ENCODE results near the gene USP15. TPM values are rescaled to one million over a fixed set of nuclear protein-coding genes. Genes with fewer than 3 reads are reported as not detected.
"Not testable (repeated sequence)": the region's sequence is repeated elsewhere in the genome, so short reads cannot be mapped to it uniquely, and the experiment has no call there.

The USP15 gene
- total RNA-seq, 1 donor from 2014 or later: 35.1 TPM

DNA sequence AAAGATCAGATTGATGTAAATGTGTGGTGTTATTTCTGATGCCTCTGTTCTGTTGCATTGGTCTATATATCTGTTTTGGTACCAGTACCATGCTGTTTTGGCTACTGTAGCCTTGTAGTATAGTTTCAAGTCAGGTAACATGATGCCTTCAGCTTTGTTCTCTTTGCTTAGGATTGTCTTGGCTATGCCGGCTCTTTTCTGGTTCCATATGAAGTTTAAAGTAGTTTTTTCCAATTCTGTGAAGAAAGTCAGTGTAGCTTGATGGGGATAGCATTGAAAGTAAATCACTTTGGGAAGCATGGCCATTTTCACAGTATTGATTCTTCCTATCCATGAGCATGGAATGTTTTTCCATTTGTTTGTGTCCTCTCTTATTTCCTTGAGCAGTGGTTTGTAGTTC lies 105.6 kb downstream of the USP15 start:
- DNase-seq (ENCODE audit: extremely low read depth, low read depth, low spot score): not testable (repeated sequence)

DNA sequence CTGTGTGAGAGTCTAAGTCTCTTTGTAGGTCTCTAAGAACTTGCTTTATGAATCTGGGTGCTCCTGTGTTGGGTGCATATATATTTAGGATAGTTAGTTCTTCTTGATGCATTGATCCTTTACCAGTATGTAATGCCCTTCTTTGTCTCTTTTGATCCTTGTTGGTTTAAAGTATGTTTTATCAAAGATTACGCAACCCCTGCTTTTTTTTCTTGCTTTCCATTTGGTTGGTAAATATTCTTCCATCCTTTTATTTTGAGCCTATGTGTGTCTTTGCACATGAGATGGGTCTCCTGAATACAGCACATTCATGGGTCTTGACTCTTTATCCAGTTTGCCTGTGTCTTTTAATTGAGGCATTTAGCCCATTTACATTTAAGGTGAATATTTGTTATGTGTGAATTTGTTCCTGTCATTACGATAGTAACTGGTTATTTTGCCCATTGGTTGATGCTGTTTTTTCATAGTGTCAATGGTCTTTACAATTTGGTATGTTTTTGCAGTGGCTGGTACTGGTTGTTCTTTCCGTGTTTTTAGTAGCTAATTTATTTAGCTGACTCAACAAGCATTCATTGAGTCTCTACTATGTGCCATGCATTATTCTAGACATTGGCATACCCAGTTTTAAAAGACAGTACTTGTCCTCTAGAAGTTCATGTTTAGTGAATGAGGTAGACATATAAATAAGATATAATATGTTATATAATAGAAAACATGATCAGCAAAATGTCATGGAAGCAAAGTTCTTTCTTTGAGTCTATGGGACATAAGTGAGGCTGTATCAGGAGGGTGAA lies 108.4 kb downstream of the USP15 start:
- not testable (repeated sequence) for DNase-seq (ENCODE audit: extremely low read depth, low read depth, low spot score)

DNA sequence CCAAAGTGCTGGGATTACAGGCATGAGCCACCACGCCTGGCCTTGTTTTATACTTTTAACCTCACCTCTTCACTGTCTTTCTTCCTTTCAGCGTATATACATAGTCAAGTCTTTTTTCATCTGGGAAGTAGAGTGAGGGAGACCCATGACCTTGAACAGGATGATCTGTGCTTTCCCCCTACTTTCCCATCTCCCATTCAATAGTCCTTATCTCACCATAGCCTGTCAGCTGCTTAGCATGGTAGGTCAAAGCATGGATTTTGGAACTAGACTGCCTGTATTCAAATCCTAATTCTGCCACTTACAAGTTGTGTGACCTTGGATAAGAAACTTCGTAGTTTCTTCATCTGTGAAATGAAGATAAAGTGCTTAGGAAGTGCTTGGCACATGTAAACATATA lies 110.0 kb downstream of the USP15 start:
- DNase-seq (ENCODE audit: extremely low read depth, low read depth, low spot score): no peak

DNA sequence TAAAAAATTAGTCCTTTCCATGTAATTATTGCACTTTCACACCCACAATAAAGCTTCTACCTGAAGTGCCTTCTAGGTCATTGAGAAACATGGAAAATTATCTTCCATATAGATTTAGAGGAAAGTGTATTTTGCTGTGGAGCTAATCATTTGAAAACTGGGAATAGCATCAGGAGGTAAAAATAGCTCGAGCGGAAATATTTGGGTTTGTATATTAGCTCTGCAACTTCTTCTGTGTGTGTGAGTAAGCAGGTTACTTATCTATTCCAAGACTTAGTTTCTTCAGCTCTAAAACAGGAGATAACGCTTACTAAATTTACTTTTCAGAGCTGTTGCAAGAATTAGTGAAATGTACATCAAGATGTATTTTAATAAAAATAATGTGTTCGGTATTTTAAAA lies 111.5 kb downstream of the USP15 start:
- no peak for DNase-seq (ENCODE audit: extremely low read depth, low read depth, low spot score)

DNA sequence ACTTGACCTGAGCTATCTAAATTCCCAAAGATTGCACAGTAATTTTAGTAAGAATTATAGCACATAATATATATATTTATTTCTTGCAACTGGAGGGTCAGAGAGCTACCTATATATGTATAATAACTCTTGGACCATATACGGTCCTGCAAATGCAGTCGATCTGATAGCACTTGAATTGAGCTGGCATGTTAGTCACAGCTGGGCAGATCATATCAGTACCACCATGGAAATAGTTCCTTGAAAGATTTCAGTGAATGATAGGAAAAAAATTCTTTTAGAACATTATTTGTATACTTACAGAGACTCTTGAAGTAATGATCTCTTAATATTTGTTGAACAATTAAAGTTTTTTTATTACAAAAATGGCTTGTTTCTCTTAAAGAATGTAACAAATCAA lies 111.9 kb downstream of the USP15 start:
- no peak for DNase-seq (ENCODE audit: extremely low read depth, low read depth, low spot score)

DNA sequence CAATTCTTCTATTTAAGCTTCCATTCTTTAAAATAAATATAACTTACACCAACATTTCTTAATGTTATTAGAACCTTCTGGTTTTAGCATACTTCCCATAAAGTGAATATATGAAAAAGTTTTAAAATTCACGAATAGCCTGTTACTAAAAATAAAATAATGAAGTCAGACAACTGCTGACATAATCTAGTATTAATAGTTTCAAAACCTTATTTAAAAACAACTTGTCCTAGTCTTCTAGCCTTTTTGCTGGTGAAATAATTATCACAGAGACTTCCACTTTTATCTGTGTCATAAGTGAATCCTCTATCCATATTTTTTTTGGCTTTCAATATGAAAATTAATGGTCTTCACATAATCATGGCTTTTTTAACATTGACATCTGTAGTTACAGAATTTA lies 112.6 kb downstream of the USP15 start:
- no peak for DNase-seq (ENCODE audit: extremely low read depth, low read depth, low spot score)

DNA sequence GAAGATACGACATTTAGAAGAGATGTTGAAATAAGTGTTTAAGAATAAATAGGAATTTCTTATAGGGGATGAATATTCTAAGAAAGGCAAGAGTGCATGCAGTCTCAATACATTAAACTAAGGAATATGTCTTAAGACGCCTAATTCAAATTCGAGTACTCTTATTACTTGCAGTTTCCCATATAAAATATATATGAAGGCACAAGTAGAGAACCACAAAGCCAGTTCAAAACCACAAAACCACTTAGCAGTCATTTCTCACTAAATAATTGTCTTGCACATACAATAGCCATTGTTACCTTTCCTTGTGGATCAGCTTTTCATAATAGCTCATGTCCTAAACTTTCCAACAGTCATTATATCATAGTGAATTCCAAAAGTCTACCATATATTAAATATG lies 115.4 kb downstream of the USP15 start:
- DNase-seq (ENCODE audit: extremely low read depth, low read depth, low spot score): no peak

DNA sequence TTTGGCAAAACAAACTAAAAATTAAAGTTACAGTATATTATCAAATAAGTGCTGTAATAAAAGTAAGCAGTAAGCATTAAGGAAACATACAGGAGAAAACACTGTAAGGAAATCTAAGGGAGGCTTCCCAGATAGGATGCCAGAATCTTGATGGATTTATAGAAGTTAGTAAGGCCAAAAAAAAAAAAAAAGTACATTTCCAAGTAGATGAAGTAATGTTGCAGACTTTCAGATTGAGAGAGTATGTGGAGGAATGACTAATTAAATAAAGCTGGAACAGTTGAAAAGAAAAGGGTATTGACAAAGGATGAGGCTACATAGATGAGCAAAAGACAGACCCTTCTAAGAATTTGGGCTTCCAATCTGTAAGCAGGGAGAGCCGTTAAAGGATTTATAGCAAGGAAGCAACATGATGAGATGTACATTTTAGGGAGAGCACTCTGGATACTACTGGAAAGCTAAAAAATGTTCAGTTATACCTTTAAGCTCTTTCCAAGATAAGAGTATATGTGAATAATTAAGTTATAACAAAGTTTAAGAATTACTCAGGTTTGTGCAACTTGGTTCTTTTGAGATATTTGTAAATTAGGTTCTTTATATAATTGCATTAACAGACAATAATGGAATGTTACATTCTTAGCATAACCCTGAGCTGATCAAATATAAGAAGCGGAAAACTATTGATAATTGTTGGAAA lies 119.0 kb downstream of the USP15 start:
- DNase-seq (ENCODE audit: extremely low read depth, low read depth, low spot score): no peak

DNA sequence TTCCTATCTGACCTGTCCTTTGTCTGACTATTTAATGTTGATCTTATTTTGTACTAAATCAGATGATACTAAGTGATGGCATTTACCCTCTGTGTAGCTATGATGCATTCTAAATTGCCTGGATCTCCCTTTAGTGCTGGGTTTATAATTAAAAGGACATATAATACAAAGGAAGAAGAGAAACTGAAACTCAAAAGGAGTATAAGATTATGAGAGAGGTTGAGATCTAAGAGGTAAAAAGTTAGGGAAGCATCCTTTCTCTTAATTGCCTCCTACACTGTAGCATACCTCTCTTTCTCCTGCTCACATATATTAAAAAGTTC lies 119.5 kb downstream of the USP15 start:
- DNase-seq (ENCODE audit: extremely low read depth, low read depth, low spot score): no peak

DNA sequence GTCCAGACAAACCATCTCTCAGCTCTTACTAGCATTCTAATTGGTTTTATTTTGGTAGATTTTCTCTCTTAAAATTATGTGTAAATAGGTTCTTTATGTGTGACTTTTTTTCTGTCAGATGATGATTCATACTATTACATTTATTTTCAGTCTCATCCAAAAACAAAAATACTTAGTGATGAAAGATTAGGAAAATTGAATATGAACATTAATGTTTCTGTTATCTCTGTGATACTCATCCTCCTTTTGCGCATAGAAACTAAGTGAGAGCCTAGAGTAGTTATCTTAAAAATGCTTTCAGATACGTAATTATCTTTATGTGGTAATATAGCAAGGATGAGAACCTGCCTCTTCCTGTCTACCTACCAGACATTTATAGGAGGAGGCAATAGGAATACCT lies 122.3 kb downstream of the USP15 start:
- no peak for DNase-seq (ENCODE audit: extremely low read depth, low read depth, low spot score)

DNA sequence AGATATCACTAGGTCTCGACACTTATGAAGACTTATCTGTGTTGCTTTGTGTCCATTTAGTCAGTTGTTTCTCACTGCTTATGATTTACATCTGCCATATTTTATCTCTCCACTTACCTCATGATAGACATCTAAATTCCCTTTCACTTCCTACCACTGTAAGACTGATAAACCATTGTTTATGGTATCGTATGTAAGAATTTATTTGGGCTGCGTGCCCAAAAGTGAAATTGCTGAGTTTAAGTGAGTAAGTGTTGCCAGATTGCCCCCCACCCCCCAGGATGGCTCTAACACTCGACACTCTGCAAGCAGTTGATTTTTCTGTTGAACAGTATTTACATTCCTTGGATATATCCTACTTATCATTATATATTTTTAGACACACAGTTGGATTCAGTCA lies 136.5 kb downstream of the USP15 start:
- DNase-seq (ENCODE audit: extremely low read depth, low read depth, low spot score): no peak

DNA sequence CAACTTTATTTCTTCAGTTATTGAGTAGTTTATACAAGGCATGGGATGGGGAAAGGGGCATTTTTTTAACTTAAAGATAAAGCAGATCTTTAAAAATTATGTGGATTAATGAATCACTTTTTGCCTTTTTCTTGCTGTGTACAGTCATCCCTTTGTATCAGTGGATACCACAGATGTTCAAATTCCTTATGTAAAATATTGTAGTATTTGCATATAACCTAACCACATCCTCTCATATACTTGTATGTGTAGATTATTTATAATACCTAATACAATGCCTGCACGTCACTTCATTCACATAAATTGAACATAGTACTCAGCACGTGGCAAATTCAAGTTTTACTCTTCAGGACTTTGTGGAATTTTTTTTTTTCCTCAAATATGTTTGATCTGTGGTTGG lies 139.9 kb downstream of the USP15 start:
- no peak for DNase-seq (ENCODE audit: extremely low read depth, low read depth, low spot score)

DNA sequence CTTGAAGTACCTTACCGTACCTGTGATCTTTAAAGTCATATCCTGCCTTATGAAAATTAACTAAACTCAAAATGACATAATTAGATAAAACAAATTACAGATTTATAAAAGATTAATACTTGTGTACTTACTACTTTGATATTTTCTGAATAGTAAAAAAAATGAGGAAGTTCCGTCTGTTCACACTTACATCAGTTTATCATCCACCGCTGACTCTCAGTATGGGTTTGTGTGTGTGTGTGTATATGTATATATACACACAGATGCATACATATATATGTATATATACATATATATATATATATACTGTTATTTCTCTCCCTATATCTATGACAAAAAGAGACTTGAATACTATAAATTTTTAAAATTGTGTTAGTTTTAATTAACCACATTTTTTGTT lies 141.4 kb downstream of the USP15 start:
- no peak for DNase-seq (ENCODE audit: extremely low read depth, low read depth, low spot score)

DNA sequence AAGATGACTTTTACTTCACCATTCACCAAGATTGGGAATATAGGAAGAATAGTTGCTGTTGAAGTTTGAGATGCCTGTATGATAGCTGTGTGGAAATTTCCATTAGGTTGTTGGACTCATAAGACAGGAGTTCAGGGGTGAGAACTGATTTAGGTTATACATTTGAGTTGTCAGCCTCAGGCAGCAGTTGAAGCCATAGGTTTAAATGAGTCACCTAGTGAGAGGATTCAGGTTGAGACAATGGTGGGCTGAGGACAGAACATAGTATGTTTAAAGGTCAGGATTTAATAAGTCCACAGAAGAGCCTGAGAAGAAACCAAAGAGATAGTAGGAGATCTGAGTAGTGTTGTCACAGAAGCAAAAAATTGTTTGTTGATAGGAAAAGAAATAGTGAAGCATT lies 142.8 kb downstream of the USP15 start:
- no peak for DNase-seq (ENCODE audit: extremely low read depth, low read depth, low spot score)

DNA sequence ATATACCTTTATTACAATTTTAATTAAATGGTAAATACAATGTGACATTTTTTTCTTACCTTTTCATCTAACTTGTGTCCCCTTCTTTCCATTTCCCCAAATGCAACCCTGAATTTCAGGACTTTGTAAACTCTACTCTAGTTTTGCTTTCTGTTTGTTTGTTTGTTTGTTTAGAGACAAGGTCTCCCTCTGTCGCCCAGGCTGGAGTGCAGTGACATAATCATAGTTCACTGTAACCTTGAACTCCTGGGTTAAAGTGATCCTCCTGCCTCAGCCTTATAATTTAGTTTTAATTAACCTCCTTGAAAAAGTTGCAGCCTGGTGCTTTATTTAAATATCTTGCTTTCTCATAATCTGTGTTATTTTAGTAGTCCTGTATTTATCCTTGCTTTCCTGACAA lies 147.4 kb downstream of the USP15 start:
- no peak for DNase-seq (ENCODE audit: extremely low read depth, low read depth, low spot score)

DNA sequence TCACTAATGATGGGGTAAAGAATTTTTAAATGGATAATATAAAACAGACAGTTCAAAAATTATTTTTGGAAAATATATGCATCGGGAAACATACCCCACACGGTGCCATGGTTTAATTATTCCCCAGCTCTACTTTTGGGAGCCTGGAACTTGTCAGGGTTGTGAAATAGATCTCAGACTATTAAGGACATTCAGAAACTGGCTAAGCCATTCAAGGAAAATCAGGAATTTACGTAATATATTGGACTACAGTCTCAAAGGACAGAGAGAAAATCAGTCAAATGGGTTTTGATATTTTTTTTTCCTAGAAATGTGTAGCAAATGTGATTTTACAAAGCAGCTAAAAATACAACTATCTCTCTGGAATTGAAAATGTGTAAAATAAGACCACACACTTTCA lies 148.9 kb downstream of the USP15 start:
- DNase-seq (ENCODE audit: extremely low read depth, low read depth, low spot score): no peak

DNA sequence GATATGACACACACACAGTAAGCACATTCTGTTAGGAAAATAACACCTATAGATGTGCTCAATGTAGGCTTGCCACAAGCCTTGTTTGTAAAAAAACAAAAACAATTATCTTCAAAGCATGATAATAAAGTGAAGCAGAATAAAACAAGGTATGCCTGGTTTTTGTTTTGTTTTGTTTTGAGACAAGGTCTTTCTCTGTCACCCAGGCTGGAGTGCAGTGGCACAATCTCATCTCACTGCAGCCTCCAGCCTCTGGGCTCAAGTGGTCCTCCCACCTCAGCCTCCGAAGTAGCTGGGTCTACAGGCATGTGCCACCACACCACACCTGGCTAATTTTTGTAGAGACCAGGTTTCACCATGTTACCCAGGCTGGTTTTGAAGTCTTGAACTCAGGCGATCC lies 154.0 kb downstream of the USP15 start:
- DNase-seq (ENCODE audit: extremely low read depth, low read depth, low spot score): no peak

DNA sequence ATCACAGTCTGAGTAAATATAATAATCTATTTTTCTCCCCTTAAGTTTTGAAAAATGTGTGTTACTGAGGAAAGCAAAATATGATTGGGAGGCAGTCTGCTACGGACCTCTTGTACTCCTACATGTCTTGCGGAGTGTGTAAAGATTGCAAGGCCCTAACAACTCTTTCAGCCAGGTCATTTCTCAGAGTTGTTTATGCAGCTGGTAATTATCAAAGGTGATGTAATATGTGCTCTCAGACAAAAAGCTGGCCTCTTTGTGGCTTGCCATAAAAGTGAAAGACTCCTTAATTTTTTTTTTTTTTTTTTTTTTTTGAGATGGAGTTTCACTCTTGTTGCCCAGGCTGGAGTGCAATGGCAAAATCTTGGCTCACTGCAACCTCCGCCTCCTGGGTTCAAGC lies 165.9 kb downstream of the USP15 start:
- DNase-seq (ENCODE audit: extremely low read depth, low read depth, low spot score): no peak

DNA sequence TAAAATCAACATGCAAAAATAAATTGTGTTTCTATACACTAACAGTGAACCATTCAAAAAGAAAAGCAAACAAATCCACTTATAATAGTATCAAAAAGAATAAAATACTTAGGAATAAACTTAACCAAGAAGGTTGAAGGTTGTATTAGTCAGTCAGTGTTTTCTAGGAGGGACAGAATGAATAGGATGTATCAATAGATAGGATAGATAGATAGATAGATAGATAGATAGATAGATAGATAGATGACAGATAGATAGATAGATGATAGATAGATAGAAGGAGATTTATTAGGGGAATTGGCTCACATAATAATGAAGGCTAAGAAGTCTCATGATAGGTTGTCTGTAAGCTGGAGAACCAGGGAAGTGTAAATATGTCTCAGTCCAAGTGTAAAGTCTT lies 169.3 kb downstream of the USP15 start:
- DNase-seq (ENCODE audit: extremely low read depth, low read depth, low spot score): no peak

DNA sequence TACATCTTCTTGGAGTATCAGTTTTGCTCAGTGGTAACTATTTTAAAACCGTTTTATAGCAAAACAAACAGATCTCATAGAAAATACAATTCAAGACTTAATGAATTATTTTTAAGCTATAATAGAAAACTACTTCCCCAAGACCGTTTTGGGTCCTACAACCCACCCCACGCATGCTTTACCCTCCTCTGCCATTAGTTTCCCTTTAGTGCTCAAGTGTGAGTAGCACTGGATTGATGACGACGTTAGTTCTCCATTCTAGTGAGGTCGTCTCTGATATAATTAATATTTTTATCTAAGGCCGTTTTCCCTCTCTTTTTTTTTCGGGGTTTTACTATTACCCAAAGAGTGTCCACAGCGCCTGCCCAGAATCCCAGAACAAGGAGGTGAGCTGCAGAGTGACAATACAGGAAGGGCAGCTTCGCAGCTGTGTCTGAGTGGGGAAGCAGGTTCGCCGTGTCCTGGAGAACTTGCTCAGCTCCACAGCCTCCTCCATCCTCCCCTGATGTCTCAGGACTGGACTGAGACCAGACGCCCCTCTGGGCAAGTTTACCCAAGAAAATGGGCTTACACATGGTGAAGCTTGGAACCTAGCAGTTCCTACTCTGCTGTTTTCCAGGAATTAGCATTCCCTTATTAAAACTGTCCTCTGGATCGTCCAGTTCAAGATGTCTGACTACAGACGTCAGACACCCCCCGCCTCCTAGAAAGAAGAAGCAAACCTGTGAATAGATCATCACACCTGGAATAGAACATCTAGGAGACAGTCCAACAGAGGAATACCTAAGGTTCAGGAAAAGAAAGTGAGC lies 174.5 kb downstream of the USP15 start:
- DNase-seq (ENCODE audit: extremely low read depth, low read depth, low spot score): no peak

DNA sequence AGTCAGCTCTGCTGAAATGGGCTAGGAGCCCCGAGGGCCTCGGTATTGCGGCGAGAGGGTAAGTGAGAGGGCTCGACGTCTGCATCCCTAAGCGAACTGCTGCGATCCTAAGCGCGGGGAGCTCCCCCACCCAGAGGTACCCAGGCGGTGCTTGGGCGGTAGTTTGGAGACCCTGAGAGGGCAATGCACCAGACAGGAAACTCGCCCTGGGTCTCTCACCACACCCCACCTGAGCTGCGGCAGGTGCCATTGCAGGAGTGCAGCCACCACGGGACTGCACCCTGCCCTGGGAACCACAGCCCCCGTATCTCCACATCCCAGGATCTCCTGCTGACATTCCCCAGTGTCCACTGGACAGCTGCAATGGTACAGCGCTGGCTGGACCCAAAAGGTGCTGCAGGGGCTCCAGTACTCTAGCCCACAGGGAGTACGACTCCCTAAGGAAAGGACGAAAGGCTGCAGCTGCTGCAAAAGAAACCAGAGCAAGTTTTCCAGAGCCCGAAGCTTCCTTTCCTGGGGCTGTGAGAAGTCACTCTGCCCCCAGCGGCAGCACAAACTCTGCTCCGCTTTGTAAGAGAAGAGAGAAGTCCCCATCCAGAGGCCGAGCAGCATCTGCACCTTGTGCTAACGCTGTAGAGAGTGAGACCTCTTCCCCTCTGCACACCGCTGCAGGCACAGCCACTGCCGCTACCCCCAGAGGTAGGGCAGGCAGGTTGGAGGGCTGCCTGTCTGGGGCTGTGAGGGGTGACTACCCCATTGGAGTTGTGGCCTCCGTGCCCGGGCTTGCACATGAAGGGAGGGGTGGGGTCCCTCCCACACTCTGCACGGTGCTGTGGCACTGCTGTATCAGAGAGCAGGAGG lies 175.3 kb downstream of the USP15 start:
- DNase-seq (ENCODE audit: extremely low read depth, low read depth, low spot score): no peak

Measured in glomerular endothelial cell (primary cell).